Stimulated activated naive B cell treated with anti-CD40 and anti-IgM and Interleukin-4, amounts not matched to agents 10 μg/mL and 1 μg/mL and 100 μg/mL, for 72 hours (primary cell): ENCODE results near the gene LIFR.
A peak's percentile ranks its signal among the peaks of the same experiment; 100 is the strongest.

Experiments used
- ATAC-seq, 2 donors: fragments of 150-1000 bp; cut with Tn5 transposase; replicated peaks; 2 replicates each; pipeline ENCODE4 v1.10.0; 2021; ENCODE audit warnings: moderate library complexity in 1 of 2
- DNase-seq: peaks from one replicate; pipeline ENCODE4 v3.0.0; 2021
- H3K27ac Mint-ChIP-seq: one replicate; pipeline ENCODE4 v1.8.0; 2022; ENCODE audit warnings: mild to moderate bottlenecking, mixed read lengths
- H3K27me3 Mint-ChIP-seq, 2 donors: one replicate each; pipeline ENCODE4 v1.8.0; 2022; ENCODE audit warnings: mixed read lengths in 2 of 2
- H3K36me3 Mint-ChIP-seq, 2 donors: one replicate each; pipeline ENCODE4 v1.8.0; 2022; ENCODE audit warnings: mixed read lengths in 2 of 2, mild to moderate bottlenecking in 1 of 2
- H3K4me1 Mint-ChIP-seq, 2 donors: one replicate each; pipeline ENCODE4 v1.8.0; 2022; ENCODE audit warnings: mixed read lengths in 2 of 2, mild to moderate bottlenecking in 1 of 2
- H3K4me3 Mint-ChIP-seq, 2 donors: one replicate each; pipeline ENCODE4 v1.8.0; 2022; ENCODE audit warnings: mild to moderate bottlenecking in 2 of 2, mixed read lengths in 2 of 2, moderate library complexity in 1 of 2
- H3K9me3 Mint-ChIP-seq, 2 donors: one replicate each; pipeline ENCODE4 v1.8.0; 2022; ENCODE audit warnings: mixed read lengths in 2 of 2, mild to moderate bottlenecking in 1 of 2

Gene LIFR

DNA sequence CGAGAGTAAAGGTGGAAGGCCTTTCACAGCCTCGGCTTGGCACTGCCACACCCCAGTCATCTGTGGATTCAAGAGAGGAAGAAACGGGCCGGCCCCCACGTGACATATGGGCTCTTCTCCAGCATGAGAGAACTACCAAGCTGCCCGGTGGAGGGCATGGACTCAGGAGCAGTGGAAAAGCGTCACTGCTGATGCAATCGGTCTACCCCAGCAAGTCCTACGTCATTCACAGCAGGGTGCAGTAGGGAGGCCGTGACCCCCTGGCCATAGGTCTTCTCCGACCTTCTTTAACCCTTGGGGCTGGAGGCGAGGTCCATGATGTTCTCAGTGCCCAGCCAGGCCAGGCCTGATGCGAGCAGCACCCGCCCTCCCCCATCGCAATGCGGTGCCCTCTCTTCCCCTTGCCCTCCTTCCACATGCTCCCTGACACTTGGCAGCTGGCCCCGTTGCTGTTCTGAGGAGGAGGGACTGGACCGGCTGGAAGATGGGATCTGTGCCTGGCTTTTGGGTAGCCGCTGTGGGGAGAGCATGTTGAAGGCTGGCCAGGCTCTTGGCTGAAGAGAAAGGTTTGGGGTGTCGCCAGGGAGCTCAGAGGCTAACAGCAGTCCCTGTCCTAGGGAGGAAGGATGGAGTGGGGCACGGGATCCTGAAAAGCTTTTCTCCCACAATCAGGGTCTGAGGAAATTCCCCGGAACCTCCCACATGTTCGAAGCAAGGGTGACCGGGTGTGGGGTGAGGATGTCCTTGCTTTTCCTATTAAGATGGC lies 89.8 kb downstream of the LIFR start:
- no peak overlapping the region for H3K27ac Mint-ChIP-seq
- no peak for DNase-seq
- ATAC-seq, result no peak
- H3K4me1 Mint-ChIP-seq, result peaks cover 0 to 2% of the 10 kb centered on the region in 2 donors
- H3K27me3 Mint-ChIP-seq, result peaks cover 18 to 49% of the 10 kb centered on the region in 2 donors
- no peak overlapping the region for H3K4me3 Mint-ChIP-seq
- peaks cover 4 to 6% of the 10 kb centered on the region in 2 donors for H3K9me3 Mint-ChIP-seq
- H3K36me3 Mint-ChIP-seq, result no peaks in the 10 kb centered on the region

DNA sequence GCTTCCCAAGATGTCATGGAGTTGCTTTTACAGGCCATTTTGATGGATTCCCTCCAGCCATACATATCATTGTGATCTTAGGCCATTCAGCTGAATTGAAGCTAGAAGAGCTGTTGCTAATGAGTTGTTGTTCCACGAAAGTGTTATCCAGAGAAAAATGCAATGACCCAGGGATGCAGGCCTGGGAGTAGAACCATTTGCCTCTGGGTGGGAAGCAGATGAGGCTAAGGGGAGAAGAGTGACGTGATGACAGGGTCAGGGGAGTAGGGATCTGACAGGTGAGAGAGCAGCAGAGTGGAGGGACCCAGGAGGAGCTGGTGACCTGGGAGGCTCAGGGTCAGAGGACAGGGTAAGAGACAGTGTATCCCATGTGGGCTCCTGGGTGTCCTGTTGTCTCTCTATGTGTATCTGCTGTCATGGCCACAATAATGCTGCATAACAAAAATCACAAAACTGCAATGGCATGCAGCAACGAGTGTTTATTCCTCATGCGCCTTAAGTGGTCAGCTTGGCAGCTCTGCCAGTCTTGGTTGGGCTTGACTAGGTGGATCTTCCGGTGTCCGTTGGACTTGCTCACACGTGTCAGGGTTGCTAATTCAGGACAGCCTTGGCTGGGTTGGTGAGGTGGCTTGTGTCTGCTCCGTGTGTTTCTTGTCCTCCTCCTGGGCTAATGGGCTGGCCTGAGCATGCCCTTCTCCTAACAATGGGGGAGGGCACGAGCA lies 90.6 kb downstream of the LIFR start:
- no peak overlapping the region for H3K27ac Mint-ChIP-seq
- no peak overlapping the region for H3K4me3 Mint-ChIP-seq
- H3K36me3 Mint-ChIP-seq, result no peaks in the 10 kb centered on the region
- peaks cover 15 to 44% of the 10 kb centered on the region in 2 donors for H3K27me3 Mint-ChIP-seq
- ATAC-seq (no peak), DNase-seq (no peak)
- peaks cover 0 to 2% of the 10 kb centered on the region in 2 donors for H3K4me1 Mint-ChIP-seq
- peaks cover 4 to 6% of the 10 kb centered on the region in 2 donors for H3K9me3 Mint-ChIP-seq

DNA sequence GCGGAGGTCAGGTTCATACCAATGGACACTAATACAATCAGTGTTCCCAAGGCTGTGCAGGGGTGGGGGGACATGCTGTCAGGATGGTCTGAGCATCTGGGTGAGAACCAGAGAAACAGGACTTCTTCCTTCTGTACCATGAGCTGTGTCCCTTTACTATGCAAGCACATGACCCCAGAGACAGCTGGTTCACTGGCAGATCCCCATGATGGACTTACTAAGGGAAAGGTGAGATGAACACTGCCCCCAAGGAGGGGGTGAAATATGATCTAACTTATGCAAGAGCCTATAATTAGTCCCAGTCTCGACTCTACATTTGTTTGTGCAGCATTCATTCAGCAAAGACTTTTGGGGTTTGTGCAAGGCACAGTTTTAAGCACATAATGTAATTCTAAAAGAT lies 91.4 kb downstream of the LIFR start:
- Mint-ChIP-seq H3K4me3 (no peak overlapping the region), H3K36me3 (no peaks in the 10 kb centered on the region), H3K27ac (no peak overlapping the region), H3K4me1 (peaks cover 0 to 2% of the 10 kb centered on the region in 2 donors), H3K27me3 (peaks cover 23 to 46% of the 10 kb centered on the region in 2 donors), H3K9me3 (peaks cover 4 to 8% of the 10 kb centered on the region in 2 donors)
- no peak for DNase-seq
- no peak for ATAC-seq

DNA sequence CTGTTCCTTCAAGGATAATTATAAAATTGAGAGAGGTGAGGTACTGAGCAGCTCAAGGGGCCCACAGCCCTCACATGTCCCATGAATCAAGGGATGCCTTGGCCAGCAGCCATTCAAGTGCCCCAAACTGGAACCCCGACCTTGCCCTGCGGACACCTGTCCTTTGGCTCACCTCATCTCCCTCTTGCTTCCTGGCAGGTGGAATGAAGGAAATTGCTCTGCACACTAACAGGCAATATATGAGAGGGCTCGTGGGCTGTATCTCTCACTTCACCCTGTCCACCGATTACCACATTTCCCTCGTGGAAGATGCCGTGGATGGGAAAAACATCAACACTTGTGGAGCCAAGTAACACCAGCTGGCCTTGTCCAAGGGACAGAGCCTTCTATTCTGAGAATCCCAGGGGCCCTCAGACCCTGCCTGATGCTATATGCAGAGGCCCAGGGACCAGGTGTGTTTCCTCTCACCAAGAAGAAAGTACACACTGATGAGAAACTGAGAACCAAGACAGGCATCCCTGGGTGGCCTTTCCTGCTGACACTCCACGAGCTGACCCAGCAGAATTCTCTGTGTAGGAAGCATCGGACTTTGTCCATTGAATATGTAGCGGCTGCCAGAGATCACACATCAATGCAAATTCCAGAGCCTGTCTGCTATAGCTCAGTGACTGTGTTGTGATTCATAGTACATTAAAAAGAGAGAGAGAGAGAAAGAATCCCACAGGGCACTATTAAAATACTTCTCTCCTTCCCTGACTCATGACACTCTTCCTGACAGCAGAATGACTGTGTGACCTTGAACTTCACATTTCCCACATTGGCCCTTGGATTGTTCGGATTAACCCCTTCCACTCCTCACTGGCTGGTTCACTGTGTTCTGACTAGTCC lies 92.6 kb downstream of the LIFR start:
- peaks cover 6 to 8% of the 10 kb centered on the region in 2 donors for H3K9me3 Mint-ChIP-seq
- H3K27ac Mint-ChIP-seq, result no peak overlapping the region
- ATAC-seq, result no peak

DNA sequence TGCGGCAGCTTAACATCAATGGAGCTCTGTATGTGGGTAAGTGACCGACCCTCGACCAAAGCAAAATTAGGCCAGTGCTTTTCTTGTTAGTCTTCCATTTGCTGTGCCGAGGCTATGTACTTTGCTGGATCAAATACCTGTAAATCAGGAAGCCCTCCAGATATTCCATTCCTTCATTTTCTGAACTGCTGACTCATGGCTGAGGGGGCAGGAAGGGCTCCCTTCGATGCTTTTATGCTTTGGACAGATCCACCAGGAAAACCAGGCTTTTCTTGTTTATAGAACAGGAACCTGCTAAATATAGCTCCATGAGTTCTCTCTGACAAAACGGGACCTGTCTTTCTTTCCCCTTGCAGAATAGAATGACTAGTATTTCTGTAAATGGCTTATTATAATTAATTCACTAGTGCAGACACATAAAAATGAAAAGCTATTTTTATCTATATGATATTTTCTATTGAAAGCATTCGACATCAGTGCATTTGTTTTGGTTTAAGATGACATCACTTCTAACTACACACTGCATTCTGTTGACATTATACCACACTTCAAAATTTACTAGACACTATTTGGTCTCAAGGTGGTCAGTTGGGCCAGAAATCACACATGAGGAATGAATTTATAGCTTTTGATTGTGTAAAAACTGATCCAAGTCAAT lies 93.3 kb downstream of the LIFR start:
- no peak for DNase-seq
- H3K27me3 Mint-ChIP-seq, result peaks cover 42 to 45% of the 10 kb centered on the region in 2 donors
- peaks cover 7 to 8% of the 10 kb centered on the region in 2 donors for H3K9me3 Mint-ChIP-seq

More for the DNA sequence above, 92.6 kb downstream of the LIFR start:
- peaks cover 35 to 45% of the 10 kb centered on the region in 2 donors for H3K27me3 Mint-ChIP-seq
- DNase-seq, result no peak
- peaks cover 0 to 1% of the 10 kb centered on the region in 2 donors for H3K4me1 Mint-ChIP-seq
- H3K4me3 Mint-ChIP-seq, result no peak overlapping the region
- H3K36me3 Mint-ChIP-seq, result no peaks in the 10 kb centered on the region

DNA sequence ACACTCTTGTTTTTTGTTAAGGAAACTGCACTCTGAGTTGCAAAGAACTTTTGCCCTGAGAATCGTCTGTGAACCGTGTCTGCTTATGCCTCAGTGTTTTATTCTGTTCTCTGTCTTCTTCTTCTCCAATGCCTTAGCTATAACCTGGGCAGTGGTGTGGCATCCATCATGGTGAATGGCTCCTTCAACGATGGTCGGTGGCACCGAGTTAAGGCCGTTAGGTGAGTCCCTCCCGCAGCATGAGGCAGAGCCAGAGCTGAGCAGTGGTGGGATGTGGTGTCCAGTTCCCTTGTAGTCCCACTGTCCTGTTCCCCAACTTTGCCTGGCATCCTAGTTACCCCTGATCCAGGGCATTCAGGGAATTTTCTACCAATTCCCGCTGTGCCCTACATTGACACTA lies 98.3 kb downstream of the LIFR start:
- DNase-seq (no peak), ATAC-seq (no peak)
- H3K4me3 Mint-ChIP-seq, result no peak overlapping the region
- peaks cover 10 to 14% of the 10 kb centered on the region in 2 donors for H3K9me3 Mint-ChIP-seq
- H3K36me3 Mint-ChIP-seq, result no peaks in the 10 kb centered on the region
- no peak overlapping the region for H3K27ac Mint-ChIP-seq
- peaks cover 9 to 10% of the 10 kb centered on the region in 2 donors for H3K4me1 Mint-ChIP-seq
- peaks cover 58 to 76% of the 10 kb centered on the region in 2 donors for H3K27me3 Mint-ChIP-seq

More for the DNA sequence above, 93.3 kb downstream of the LIFR start:
- H3K36me3 Mint-ChIP-seq, result no peaks in the 10 kb centered on the region
- no peak overlapping the region for H3K27ac Mint-ChIP-seq
- no peak overlapping the region for H3K4me3 Mint-ChIP-seq
- no peak for ATAC-seq
- no peaks in the 10 kb centered on the region for H3K4me1 Mint-ChIP-seq

DNA sequence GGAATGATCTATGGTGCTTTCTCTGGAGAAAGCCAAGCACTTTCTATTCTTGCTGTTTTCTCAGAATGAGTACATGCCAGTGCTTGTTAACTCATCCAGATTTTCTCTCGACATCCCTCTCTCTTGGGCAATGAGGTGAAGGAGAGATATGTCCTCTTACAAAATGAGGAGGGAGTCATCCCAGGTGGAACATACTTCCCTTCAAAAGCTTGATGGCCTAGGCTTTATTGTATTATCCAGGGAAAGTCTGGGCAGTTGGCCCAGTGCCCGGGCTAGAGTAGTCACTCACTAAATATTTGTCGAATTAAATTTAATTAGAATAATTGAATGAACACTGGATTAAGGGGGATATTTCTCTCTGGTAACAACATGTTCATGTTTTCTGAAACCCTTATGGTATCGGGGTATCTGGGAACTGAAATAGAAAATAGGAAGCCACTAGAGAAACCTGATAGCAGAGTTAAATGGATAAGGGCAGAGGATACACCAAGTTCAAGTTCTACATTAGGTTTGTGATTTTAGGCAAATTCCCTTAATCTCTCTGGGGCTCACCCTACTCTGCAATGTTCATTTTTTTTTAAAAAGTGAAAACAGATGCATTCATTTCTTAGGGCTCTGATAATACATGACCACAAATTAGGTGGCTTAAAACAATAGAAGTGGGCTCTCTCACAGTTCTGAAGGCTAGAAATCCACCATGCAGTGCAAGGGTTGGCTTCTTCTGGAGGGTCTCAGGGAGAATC lies 99.6 kb downstream of the LIFR start:
- no peak for ATAC-seq
- no peaks in the 10 kb centered on the region for H3K36me3 Mint-ChIP-seq
- no peak overlapping the region for H3K4me3 Mint-ChIP-seq
- DNase-seq, result no peak
- H3K27ac Mint-ChIP-seq, result no peak overlapping the region
- peaks cover 51 to 64% of the 10 kb centered on the region in 2 donors for H3K27me3 Mint-ChIP-seq
- peaks cover 5 to 10% of the 10 kb centered on the region in 2 donors for H3K9me3 Mint-ChIP-seq
- H3K4me1 Mint-ChIP-seq, result peaks cover 9 to 11% of the 10 kb centered on the region in 2 donors

DNA sequence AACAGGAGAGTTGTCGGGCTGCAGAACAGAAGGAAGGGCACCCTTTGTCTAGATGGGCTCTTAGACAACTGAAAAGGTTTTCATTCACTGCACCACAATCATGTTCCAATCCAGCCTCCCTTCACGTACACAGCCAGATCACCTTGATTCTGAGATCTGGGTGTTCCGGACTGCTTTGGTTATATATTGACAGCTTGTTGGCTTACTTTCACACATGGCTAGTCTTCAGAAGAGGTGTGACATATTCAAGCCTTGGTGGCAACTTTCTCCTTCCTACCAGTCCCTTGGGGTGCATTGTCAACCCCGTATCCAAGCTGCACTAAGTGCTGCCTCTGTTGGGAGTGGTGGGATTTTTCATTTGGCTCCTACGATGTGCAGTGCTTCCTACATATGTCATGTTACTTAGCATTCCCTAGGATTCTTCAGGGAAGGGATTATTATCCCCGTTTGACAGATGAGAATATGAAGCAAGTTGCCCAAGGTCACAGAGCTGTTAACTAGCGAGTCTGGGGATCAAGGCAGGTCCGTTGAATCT lies 100.6 kb downstream of the LIFR start:
- H3K27me3 Mint-ChIP-seq, result peaks cover 53 to 66% of the 10 kb centered on the region in 2 donors
- H3K36me3 Mint-ChIP-seq, result no peaks in the 10 kb centered on the region
- no peak overlapping the region for H3K27ac Mint-ChIP-seq
- no peak for ATAC-seq
- peaks cover 9 to 11% of the 10 kb centered on the region in 2 donors for H3K4me1 Mint-ChIP-seq
- H3K4me3 Mint-ChIP-seq, result no peak overlapping the region
- DNase-seq, result no peak
- peaks cover 5 to 10% of the 10 kb centered on the region in 2 donors for H3K9me3 Mint-ChIP-seq

DNA sequence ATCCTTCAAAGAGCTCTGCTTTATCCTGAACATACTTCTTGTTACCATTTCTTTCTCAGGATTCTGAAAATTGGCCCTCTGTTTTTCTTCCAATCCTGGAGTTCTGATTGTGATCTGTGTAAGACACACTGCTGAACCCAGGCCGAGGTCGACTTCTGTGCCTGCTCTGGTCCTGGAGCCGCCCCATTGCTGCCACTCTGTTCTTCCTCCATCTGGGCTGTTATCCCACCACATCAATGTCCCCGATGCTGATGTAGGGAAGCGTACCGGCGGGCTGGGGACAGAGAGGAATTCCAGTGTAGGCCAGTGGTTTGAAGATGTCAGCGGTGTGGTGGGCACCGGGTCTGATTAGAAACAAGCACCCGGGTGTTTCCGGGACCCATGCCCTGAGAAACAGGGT lies 102.5 kb downstream of the LIFR start:
- H3K27me3 Mint-ChIP-seq, result peaks cover 58 to 66% of the 10 kb centered on the region in 2 donors
- ATAC-seq (peak; percentile 19 to 22), DNase-seq (no peak)
- H3K36me3 Mint-ChIP-seq, result no peaks in the 10 kb centered on the region
- peak overlapping the region; percentile 47 for H3K27ac Mint-ChIP-seq
- H3K4me3 Mint-ChIP-seq, result no peak overlapping the region
- H3K9me3 Mint-ChIP-seq, result peaks cover 3 to 8% of the 10 kb centered on the region in 2 donors
- H3K4me1 Mint-ChIP-seq, result peaks cover 9 to 11% of the 10 kb centered on the region in 2 donors

DNA sequence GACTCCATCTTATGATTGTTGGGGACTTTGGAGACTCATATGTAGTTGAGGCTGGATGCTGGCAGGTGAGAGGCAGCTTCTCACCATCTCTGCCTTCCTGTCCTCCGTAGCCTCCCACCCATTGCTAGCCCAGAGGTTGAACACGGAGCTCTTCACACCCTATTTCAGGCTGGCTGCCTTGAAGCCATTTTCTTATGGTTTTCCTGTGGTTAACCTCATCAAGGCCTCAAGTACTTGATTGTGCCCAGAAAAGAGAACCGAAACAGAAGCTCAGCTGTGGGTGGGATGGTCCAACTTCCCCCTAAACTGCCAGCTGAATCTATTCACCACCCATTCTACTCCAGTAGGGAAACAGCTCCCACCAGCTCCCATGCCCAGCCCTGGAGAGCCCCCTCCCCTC lies 102.9 kb downstream of the LIFR start:
- peak; percentile 97 to 99 for ATAC-seq
- Mint-ChIP-seq H3K27me3 (peaks cover 58 to 66% of the 10 kb centered on the region in 2 donors), H3K9me3 (peaks cover 3 to 7% of the 10 kb centered on the region in 2 donors), H3K36me3 (no peaks in the 10 kb centered on the region), H3K27ac (peak overlapping the region; percentile 47), H3K4me3 (peak overlapping the region in 1 of 2 donors; percentile 7), H3K4me1 (peaks cover 9 to 11% of the 10 kb centered on the region in 2 donors)
- peak; percentile 63 for DNase-seq

DNA sequence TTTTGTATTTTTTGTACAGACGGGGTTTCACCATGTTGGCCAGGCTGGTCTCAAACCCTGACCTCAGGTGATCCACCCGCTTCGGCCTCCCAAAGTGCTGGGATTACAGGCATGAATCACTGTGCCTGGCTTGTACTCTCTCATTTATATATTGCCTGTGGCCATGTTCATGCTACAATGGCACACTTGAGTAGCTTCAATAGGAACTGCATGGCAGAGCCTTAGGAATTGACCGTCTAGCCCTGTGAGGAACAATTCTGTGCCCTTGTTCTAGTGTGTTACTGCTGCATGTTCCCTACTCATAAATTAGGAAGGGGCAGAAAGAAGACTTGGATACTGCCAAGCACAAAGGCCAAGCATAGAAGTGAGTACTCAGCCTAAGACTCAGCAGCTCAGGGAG lies 104.2 kb downstream of the LIFR start:
- Mint-ChIP-seq H3K27ac (no peak overlapping the region), H3K9me3 (peaks cover 3 to 7% of the 10 kb centered on the region in 2 donors), H3K36me3 (no peaks in the 10 kb centered on the region), H3K4me1 (peaks cover 9 to 11% of the 10 kb centered on the region in 2 donors), H3K4me3 (no peak overlapping the region), H3K27me3 (peaks cover 56 to 66% of the 10 kb centered on the region in 2 donors)
- DNase-seq (no peak), ATAC-seq (no peak)

DNA sequence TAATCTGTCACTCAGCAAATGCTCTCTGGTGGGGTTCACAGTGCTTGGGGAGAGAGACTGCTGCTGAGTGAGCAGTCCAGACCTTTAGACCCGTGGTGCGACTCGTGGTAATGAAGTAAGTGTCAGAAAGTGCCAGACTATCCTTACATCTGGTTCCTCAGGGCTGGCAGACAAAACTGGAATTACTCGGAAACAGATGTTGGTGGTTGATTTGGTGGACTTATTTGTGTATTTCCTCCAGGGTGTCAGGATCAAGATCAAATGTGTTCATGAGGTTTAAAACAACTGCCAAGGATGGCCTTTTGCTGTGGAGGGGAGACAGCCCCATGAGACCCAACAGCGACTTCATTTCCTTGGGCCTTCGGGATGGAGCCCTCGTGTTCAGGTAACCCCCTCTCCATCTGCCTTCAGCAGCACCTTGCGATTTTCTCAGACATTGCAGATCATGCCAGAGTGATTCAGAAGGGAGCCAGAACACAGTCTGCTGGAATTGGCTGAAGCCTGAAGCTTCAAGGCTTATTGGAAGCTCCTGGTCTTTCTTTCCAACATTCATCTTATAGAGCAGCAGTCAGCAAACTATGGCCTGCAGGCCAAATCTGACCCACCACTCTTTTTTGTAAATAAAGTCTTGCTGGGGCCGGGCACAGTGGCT lies 105.2 kb downstream of the LIFR start:
- H3K4me3 Mint-ChIP-seq, result no peak overlapping the region
- peaks cover 57 to 67% of the 10 kb centered on the region in 2 donors for H3K27me3 Mint-ChIP-seq
- ATAC-seq (no peak), DNase-seq (no peak)
- no peaks in the 10 kb centered on the region for H3K36me3 Mint-ChIP-seq
- H3K27ac Mint-ChIP-seq, result no peak overlapping the region
- H3K9me3 Mint-ChIP-seq, result peaks cover 4 to 7% of the 10 kb centered on the region in 2 donors
- H3K4me1 Mint-ChIP-seq, result peaks cover 9 to 11% of the 10 kb centered on the region in 2 donors
